Neutrophil (primary cell): ENCODE results near the gene ZBED3.

Experiments
- H3K27ac ChIP-seq: fragments of 200-600 bp; sonication (generic); 2 replicates; pipeline ENCODE4 v1.5.1; 2016; ENCODE audit warnings: mild to moderate bottlenecking, moderate library complexity
- H3K27me3 ChIP-seq: fragments of 200-600 bp; sonication (generic); 2 replicates; pipeline ENCODE4 v1.6.0; 2016; ENCODE audit warnings: mild to moderate bottlenecking
- H3K36me3 ChIP-seq: fragments of 200-600 bp; sonication (generic); 2 replicates; pipeline ENCODE4 v1.5.1; 2017
- H3K4me1 ChIP-seq, 2 experiments: fragments of 200-600 bp in 1 of 2; sonication (generic) in 1 of 2; 1 replicate in 1 of 2; 2 replicates in 1 of 2; pipeline versions ENCODE4 v1.5.1 to v1.6.1; 2013 to 2016; ENCODE audit warnings: low read depth in 1 of 2, low read length in 1 of 2, mild to moderate bottlenecking in 1 of 2, moderate library complexity in 1 of 2; ENCODE audit not compliant: control insufficient read depth in 1 of 2, insufficient read depth in 1 of 2
- H3K4me3 ChIP-seq, 2 experiments: fragments of 200-600 bp in 1 of 2; sonication (generic) in 1 of 2; 1 replicate in 1 of 2; 2 replicates in 1 of 2; pipeline ENCODE4 v1.5.1; 2013 to 2016; ENCODE audit warnings: low read depth in 1 of 2, low read length in 1 of 2, mild to moderate bottlenecking in 1 of 2, moderate library complexity in 1 of 2
- H3K9me3 ChIP-seq: fragments of 200-600 bp; sonication (generic); 2 replicates; pipeline ENCODE4 v1.5.1; 2016
- CTCF ChIP-seq: fragments of 200-600 bp; sonication (generic); IDR thresholded peaks from 2 replicates; pipeline ENCODE4 v1.5.1; 2016; ENCODE audit warnings: antibody characterized with exemption

The ZBED3 gene

GRCh38 chr5:77076961-77077828 lies 9.9 kb downstream of the ZBED3 start:
- peak overlapping the region; percentile 65 for H3K27ac ChIP-seq
- peaks cover 6 to 9% of the 10 kb centered on the region in 2 experiments for H3K4me1 ChIP-seq
- H3K4me3 ChIP-seq: peak overlapping the region; percentile 54 to 60
- H3K36me3 ChIP-seq: no peaks in the 10 kb centered on the region
- no peaks in the 10 kb centered on the region for H3K27me3 ChIP-seq
- no peaks in the 10 kb centered on the region for H3K9me3 ChIP-seq
- TF ChIP-seq CTCF: peak; percentile 88

GRCh38 chr5:77074745-77075144 lies 12.3 kb downstream of the ZBED3 start:
- no peak overlapping the region for H3K4me3 ChIP-seq
- H3K4me1 ChIP-seq: peaks cover 6 to 9% of the 10 kb centered on the region in 2 experiments
- no peak overlapping the region for H3K27ac ChIP-seq
- no peak for TF ChIP-seq CTCF
- no peaks in the 10 kb centered on the region for H3K36me3 ChIP-seq
- no peaks in the 10 kb centered on the region for H3K27me3 ChIP-seq
- H3K9me3 ChIP-seq: no peaks in the 10 kb centered on the region

- Histone ChIP-seq H3K9me3 (no peaks in the 10 kb centered on the region), H3K27ac (no peak overlapping the region), H3K36me3 (no peaks in the 10 kb centered on the region), H3K4me1 (peaks cover 6 to 14% of the 10 kb centered on the region in 2 experiments), H3K27me3 (no peaks in the 10 kb centered on the region), H3K4me3 (no peak overlapping the region)
- no peak for TF ChIP-seq CTCF
Observed at GRCh38 chr5:77073667-77074066, 13.4 kb downstream of the ZBED3 start.

GRCh38 chr5:77066823-77067442 lies 20.2 kb downstream of the ZBED3 start:
- H3K36me3 ChIP-seq: peaks cover 9% of the 10 kb centered on the region
- H3K27ac ChIP-seq: peak overlapping the region; percentile 86
- H3K9me3 ChIP-seq: no peaks in the 10 kb centered on the region
- TF ChIP-seq CTCF: no peak
- H3K27me3 ChIP-seq: no peaks in the 10 kb centered on the region
- peaks cover 39 to 46% of the 10 kb centered on the region in 2 experiments for H3K4me1 ChIP-seq
- H3K4me3 ChIP-seq: no peak overlapping the region

GRCh38 chr5:77066184-77066583 lies 20.9 kb downstream of the ZBED3 start:
- Histone ChIP-seq H3K4me3 (peak overlapping the region in 1 of 2 experiments; percentile 48), H3K36me3 (peaks cover 16% of the 10 kb centered on the region), H3K9me3 (no peaks in the 10 kb centered on the region), H3K4me1 (peaks cover 39 to 46% of the 10 kb centered on the region in 2 experiments), H3K27me3 (no peaks in the 10 kb centered on the region), H3K27ac (peak overlapping the region; percentile 86)
- TF ChIP-seq CTCF: no peak
